Endodermal cell (in vitro differentiated cells): ENCODE data around the gene ARMCX6. TPM values are rescaled to one million over a fixed set of nuclear protein-coding genes. Genes with fewer than 3 reads are reported as not detected.

Experiments
- DNase-seq: peaks from one replicate; pipeline ENCODE4 v3.0.0-alpha.2; 2017
- H3K27ac ChIP-seq: 2 replicates; pipeline ENCODE4 v1.5.1; 2013; ENCODE audit warnings: mild to moderate bottlenecking, low read depth, low read length, moderate library complexity
- H3K27me3 ChIP-seq: 2 replicates; pipeline ENCODE4 v1.6.1; 2013; ENCODE audit warnings: mild to moderate bottlenecking, low read length, moderate library complexity; ENCODE audit not compliant: insufficient read depth, control insufficient read depth, poor library complexity, severe bottlenecking
- H3K36me3 ChIP-seq: 2 replicates; pipeline ENCODE4 v1.7.0; 2013; ENCODE audit warnings: mild to moderate bottlenecking, low read length, moderate library complexity; ENCODE audit not compliant: control insufficient read depth, insufficient read depth
- H3K4me1 ChIP-seq: one replicate; pipeline ENCODE4 v1.7.0; 2013; ENCODE audit warnings: low read length; ENCODE audit not compliant: control insufficient read depth, insufficient read depth
- H3K4me3 ChIP-seq: 2 replicates; pipeline ENCODE4 v1.5.1; 2013; ENCODE audit warnings: mild to moderate bottlenecking, low read length, moderate library complexity
- H3K9ac ChIP-seq: 2 replicates; pipeline ENCODE4 v1.6.1; 2013; ENCODE audit warnings: mild to moderate bottlenecking, low read length, moderate library complexity; ENCODE audit not compliant: poor library complexity, severe bottlenecking; ENCODE audit errors: extremely low read depth
- H3K9me3 ChIP-seq: 2 replicates; pipeline ENCODE4 v1.6.1; 2013; ENCODE audit warnings: mild to moderate bottlenecking, low read length, moderate library complexity; ENCODE audit not compliant: control insufficient read depth
- H3K27ac Mint-ChIP-seq: 2 replicates; pipeline ENCODE4 v1.8.0; 2020; ENCODE audit warnings: mixed read lengths
- H3K27me3 Mint-ChIP-seq: 2 replicates; pipeline ENCODE4 v1.8.0; 2021; ENCODE audit warnings: mild to moderate bottlenecking, mixed read lengths; ENCODE audit not compliant: insufficient read depth
- H3K36me3 Mint-ChIP-seq: 2 replicates; pipeline ENCODE4 v1.8.0; 2020; ENCODE audit warnings: low read depth, mixed read lengths
- H3K4me1 Mint-ChIP-seq: 2 replicates; pipeline ENCODE4 v1.8.0; 2020; ENCODE audit warnings: mixed read lengths
- H3K4me3 Mint-ChIP-seq: 2 replicates; pipeline ENCODE4 v1.8.0; 2020; ENCODE audit warnings: mild to moderate bottlenecking, moderate library complexity, mixed read lengths
- H3K9me3 Mint-ChIP-seq: 2 replicates; pipeline ENCODE4 v1.8.0; 2020; ENCODE audit warnings: mild to moderate bottlenecking, mixed read lengths
- WGBS, 2 experiments: methylation state at CpG; one replicate each; pipeline versions ENCODE4 v1.1.5 to v1.1.7; 2013; ENCODE audit warnings: missing lambda C conversion rate in 2 of 2, mixed read lengths in 1 of 2; ENCODE audit not compliant: insufficient coverage in 1 of 2, insufficient read length in 1 of 2; 5-methylcytosine and 5-hydroxymethylcytosine counted together
- total RNA-seq, 2 donors: library from RNA; stranded (reverse); fragmentation: NEBNext Ultra II Directional in 1 of 2; extraction: Animal tissue kit (Norgen Biotek cat#: 25700) in 1 of 2; gene quantifications; 2 replicates in 1 of 2; 3 replicates in 1 of 2; pipeline ENCODE4 v1.2.1, GENCODE V29; 2021
- TF ChIP-seq, protein P1 (sequence below): fragments of 200-600 bp; sonication (generic); conservative IDR thresholded peaks from 2 replicates; pipeline ENCODE4 v1.5.0; 2021; ENCODE audit warnings: antibody characterized with exemption, mild to moderate bottlenecking

ARMCX6 gene
- total RNA-seq, 2 donors from 2014 or later = 41.3 to 46.7 TPM

DNA sequence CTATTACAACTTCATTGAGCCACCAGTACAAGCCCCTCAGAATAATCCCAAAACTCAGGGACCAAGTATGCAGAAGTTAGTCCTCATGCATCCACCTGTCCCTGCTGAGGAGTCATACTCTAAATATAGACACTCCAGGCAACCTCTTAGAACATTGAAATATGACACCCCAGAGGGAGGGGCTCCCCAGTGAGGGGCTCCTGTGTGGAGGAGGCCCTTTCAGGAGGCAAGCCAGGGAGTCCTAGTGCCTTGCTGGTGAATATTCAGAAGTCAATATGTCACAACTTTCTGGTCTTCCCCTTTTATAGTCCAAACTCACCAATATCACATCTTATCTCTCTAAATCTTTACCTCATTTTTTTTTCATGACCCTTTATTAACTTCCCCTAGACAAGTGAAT, 1.6 kb upstream of the ARMCX6 start:
- Mint-ChIP-seq H3K9me3 (peaks cover 61% of the 10 kb centered on the region), H3K27me3 (no peaks in the 10 kb centered on the region), H3K4me3 (no peak overlapping the region), H3K36me3 (peaks cover 9% of the 10 kb centered on the region), H3K4me1 (peaks cover 8% of the 10 kb centered on the region), H3K27ac (no peak overlapping the region)
- H3K27me3 ChIP-seq = no peaks in the 10 kb centered on the region
- H3K4me3 ChIP-seq = no peak overlapping the region
- TF ChIP-seq, protein P1, sequence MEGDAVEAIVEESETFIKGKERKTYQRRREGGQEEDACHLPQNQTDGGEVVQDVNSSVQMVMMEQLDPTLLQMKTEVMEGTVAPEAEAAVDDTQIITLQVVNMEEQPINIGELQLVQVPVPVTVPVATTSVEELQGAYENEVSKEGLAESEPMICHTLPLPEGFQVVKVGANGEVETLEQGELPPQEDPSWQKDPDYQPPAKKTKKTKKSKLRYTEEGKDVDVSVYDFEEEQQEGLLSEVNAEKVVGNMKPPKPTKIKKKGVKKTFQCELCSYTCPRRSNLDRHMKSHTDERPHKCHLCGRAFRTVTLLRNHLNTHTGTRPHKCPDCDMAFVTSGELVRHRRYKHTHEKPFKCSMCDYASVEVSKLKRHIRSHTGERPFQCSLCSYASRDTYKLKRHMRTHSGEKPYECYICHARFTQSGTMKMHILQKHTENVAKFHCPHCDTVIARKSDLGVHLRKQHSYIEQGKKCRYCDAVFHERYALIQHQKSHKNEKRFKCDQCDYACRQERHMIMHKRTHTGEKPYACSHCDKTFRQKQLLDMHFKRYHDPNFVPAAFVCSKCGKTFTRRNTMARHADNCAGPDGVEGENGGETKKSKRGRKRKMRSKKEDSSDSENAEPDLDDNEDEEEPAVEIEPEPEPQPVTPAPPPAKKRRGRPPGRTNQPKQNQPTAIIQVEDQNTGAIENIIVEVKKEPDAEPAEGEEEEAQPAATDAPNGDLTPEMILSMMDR = no peak
- DNase-seq = peak; percentile 63
- H3K27ac ChIP-seq = no peak overlapping the region
- H3K4me1 ChIP-seq = no peaks in the 10 kb centered on the region
- no peaks in the 10 kb centered on the region for H3K36me3 ChIP-seq
- H3K9me3 ChIP-seq = no peaks in the 10 kb centered on the region
- H3K9ac ChIP-seq = no peak overlapping the region

DNA sequence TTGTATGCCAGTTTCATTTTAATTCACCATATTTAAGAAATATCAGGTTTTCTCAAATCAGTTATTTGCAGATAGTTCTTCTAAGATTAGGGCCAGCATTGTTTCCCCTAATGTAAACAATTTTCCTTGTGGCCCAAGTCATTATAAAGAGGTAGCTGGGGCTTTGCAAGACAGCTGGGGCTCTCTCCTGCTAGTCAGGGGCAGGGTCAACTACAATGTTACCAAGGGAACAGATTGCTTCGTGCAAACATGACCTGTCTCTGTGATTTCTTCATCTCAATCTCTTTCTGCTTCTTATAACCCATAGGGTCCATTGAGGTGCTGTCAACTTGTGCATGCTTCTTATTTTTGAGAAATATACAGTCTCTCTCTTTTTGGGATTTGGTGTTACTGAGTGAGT, 12.1 kb downstream of the ARMCX6 start:
- no peak overlapping the region for H3K27ac Mint-ChIP-seq
- H3K27ac ChIP-seq = no peak overlapping the region

DNA sequence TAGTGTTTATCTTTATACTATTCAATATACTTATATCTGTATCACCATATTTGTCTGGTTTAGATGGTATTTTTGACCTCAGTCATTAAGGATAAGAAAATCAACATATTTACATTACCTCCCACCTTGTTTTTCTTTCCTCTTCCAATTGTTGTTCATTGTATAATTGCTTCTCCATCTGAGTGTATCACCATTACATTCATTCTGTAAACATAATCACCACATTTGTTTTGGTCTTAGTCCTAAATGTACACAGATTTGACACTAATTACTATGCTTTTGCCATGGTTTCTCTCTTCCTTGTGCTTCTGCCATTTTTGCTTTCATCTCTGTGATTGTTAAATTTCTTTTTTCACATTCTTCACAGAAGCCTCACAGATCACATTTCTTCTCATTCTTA, 12.7 kb downstream of the ARMCX6 start:
- Mint-ChIP-seq H3K36me3 (no peaks in the 10 kb centered on the region), H3K9me3 (peaks cover 30% of the 10 kb centered on the region), H3K4me3 (no peak overlapping the region), H3K27ac (no peak overlapping the region), H3K27me3 (no peaks in the 10 kb centered on the region), H3K4me1 (peaks cover 6% of the 10 kb centered on the region)
- Histone ChIP-seq H3K36me3 (no peaks in the 10 kb centered on the region), H3K9ac (no peak overlapping the region), H3K4me1 (no peaks in the 10 kb centered on the region), H3K9me3 (no peaks in the 10 kb centered on the region), H3K27ac (no peak overlapping the region), H3K27me3 (no peaks in the 10 kb centered on the region), H3K4me3 (no peak overlapping the region)
- TF ChIP-seq, protein P1 = no peak
- DNase-seq = no peak

More for the DNA sequence above, 12.1 kb downstream of the ARMCX6 start:
- WGBS, 2 experiments = 0 to 64% methylated on average over 1 of the region's 1 CpG
- no peaks in the 10 kb centered on the region for H3K27me3 ChIP-seq
- H3K36me3 Mint-ChIP-seq = no peaks in the 10 kb centered on the region
- H3K4me1 ChIP-seq = no peaks in the 10 kb centered on the region
- H3K9me3 ChIP-seq = no peaks in the 10 kb centered on the region
- no peaks in the 10 kb centered on the region for H3K27me3 Mint-ChIP-seq
- no peak overlapping the region for H3K4me3 Mint-ChIP-seq
- peaks cover 30% of the 10 kb centered on the region for H3K9me3 Mint-ChIP-seq
- no peaks in the 10 kb centered on the region for H3K36me3 ChIP-seq
- no peak overlapping the region for H3K9ac ChIP-seq
- TF ChIP-seq, protein P1 = no peak
- H3K4me3 ChIP-seq = no peak overlapping the region
- no peak for DNase-seq
- H3K4me1 Mint-ChIP-seq = peaks cover 6% of the 10 kb centered on the region
